GM19438 (cell line): ENCODE measurements around the gene SLC44A4.
"Not testable (repeated sequence)": the region's sequence is repeated elsewhere in the genome, so short reads cannot be mapped to it uniquely, and the experiment has no call there.

ENCODE experiments used
- ATAC-seq: cut with Tn5 transposase; IDR thresholded peaks from one replicate; pipeline ENCODE4 v1.9.1; 2021; ENCODE audit warnings: low read depth; ENCODE audit not compliant: unreplicated experiment

The SLC44A4 gene

GRCh38 chr6:31861919-31862343, 16.9 kb downstream of the SLC44A4 start:
- no peak for ATAC-seq

GRCh38 chr6:31861150-31861549, 17.6 kb downstream of the SLC44A4 start:
- ATAC-seq, result no peak

GRCh38 chr6:31860349-31860748, 18.4 kb downstream of the SLC44A4 start:
- ATAC-seq, result no peak

- ATAC-seq, result no peak
Measured at GRCh38 chr6:31859923-31860322, 18.9 kb downstream of the SLC44A4 start.

GRCh38 chr6:31858707-31859106, 20.1 kb downstream of the SLC44A4 start:
- ATAC-seq, result no peak

- not testable (repeated sequence) for ATAC-seq
Measured at GRCh38 chr6:31857774-31858173, 21.0 kb downstream of the SLC44A4 start.

- ATAC-seq, result not testable (repeated sequence)
Measured at GRCh38 chr6:31851980-31852718, 26.6 kb downstream of the SLC44A4 start.

GRCh38 chr6:31851485-31851832, 27.3 kb downstream of the SLC44A4 start:
- no peak for ATAC-seq

- no peak for ATAC-seq
Measured at GRCh38 chr6:31850765-31851484, 27.9 kb downstream of the SLC44A4 start.

- no peak for ATAC-seq
Measured at GRCh38 chr6:31847276-31847978, 31.4 kb downstream of the SLC44A4 start.

- no peak for ATAC-seq
Measured at GRCh38 chr6:31844507-31844906, 34.3 kb downstream of the SLC44A4 start.

- no peak for ATAC-seq
Measured at GRCh38 chr6:31842053-31842452, 36.7 kb downstream of the SLC44A4 start.

GRCh38 chr6:31839779-31840126, 39.0 kb downstream of the SLC44A4 start:
- ATAC-seq, result not testable (repeated sequence)

GRCh38 chr6:31838968-31839367, 39.8 kb downstream of the SLC44A4 start:
- ATAC-seq, result no peak

- not testable (repeated sequence) for ATAC-seq
Measured at GRCh38 chr6:31838114-31838553, 40.7 kb downstream of the SLC44A4 start.

GRCh38 chr6:31837369-31838113, 41.3 kb downstream of the SLC44A4 start:
- no peak for ATAC-seq

- ATAC-seq, result no peak
Measured at GRCh38 chr6:31836474-31837368, 42.1 kb downstream of the SLC44A4 start.

GRCh38 chr6:31836047-31836473, 42.7 kb downstream of the SLC44A4 start:
- no peak for ATAC-seq

- ATAC-seq, result no peak
Measured at GRCh38 chr6:31834367-31835250, 44.2 kb downstream of the SLC44A4 start.
